Measurements from ENCODE around the gene SEMA3F.
"Not testable (repeated sequence)": the region's sequence is repeated elsewhere in the genome, so short reads cannot be mapped to it uniquely, and the experiment has no call there.

Gene SEMA3F

GRCh38 chr3:50222169-50222528, 67.0 kb downstream of the SEMA3F start:
- H3K27me3 ChIP-seq (ENCODE audit: low read depth, low read length): peaks cover 6% of the 10 kb centered on the region
- no peak overlapping the region for H3K4me3 ChIP-seq (ENCODE audit: low read length)
- no peak overlapping the region for H2AFZ ChIP-seq (ENCODE audit: low read depth, low read length)
- no peaks in the 10 kb centered on the region for H3K9me3 ChIP-seq (ENCODE audit: insufficient read depth, low read length)
- H4K20me1 ChIP-seq (ENCODE audit: insufficient read depth, low read length): no peaks in the 10 kb centered on the region
- peaks cover 15% of the 10 kb centered on the region for H3K4me1 ChIP-seq (ENCODE audit: low read length)
- no peak overlapping the region for H3K4me2 ChIP-seq (ENCODE audit: low read length)
- H3K9ac ChIP-seq (ENCODE audit: low read length): no peak overlapping the region
- no peaks in the 10 kb centered on the region for H3K36me3 ChIP-seq (replicated peaks; ENCODE audit: low read depth, low read length)
- TF ChIP-seq EZH2phosphoT487 (IDR thresholded peaks at IDR 0.05; ENCODE audit: low read depth): no peak
- TF ChIP-seq, protein P1, sequence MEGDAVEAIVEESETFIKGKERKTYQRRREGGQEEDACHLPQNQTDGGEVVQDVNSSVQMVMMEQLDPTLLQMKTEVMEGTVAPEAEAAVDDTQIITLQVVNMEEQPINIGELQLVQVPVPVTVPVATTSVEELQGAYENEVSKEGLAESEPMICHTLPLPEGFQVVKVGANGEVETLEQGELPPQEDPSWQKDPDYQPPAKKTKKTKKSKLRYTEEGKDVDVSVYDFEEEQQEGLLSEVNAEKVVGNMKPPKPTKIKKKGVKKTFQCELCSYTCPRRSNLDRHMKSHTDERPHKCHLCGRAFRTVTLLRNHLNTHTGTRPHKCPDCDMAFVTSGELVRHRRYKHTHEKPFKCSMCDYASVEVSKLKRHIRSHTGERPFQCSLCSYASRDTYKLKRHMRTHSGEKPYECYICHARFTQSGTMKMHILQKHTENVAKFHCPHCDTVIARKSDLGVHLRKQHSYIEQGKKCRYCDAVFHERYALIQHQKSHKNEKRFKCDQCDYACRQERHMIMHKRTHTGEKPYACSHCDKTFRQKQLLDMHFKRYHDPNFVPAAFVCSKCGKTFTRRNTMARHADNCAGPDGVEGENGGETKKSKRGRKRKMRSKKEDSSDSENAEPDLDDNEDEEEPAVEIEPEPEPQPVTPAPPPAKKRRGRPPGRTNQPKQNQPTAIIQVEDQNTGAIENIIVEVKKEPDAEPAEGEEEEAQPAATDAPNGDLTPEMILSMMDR (IDR thresholded peaks at IDR 0.05; ENCODE audit: low read depth, low read length): no peak
- H3K27ac ChIP-seq (ENCODE audit: low read length): no peak overlapping the region
- H3K79me2 ChIP-seq (ENCODE audit: low read length): no peaks in the 10 kb centered on the region

DNA sequence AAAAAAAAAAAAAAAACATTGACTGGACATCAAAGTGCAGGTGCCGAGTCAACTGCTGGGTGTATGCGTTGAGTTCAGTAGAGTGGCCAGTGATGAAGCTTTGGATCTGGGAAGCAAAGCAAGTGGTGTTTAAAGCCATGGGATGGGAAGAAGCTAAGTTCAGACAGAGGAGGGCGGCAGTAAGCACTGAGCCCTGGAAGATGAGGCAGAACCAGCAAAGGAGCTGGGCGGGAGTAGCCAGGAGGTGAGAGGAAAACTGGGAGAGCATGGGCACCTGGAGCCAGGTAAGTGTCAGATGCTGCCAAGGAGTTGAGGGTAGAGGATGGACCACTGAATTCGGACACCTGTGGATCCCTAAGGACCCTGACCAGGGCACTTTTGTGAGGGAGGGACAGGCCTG, 69.5 kb downstream of the SEMA3F start:
- Histone ChIP-seq H4K20me1 (ENCODE audit: insufficient read depth, low read length) (no peaks in the 10 kb centered on the region), H3K4me1 (ENCODE audit: low read length) (peaks cover 18% of the 10 kb centered on the region), H3K4me3 (ENCODE audit: low read length) (no peak overlapping the region), H3K27ac (ENCODE audit: low read length) (no peak overlapping the region), H3K79me2 (ENCODE audit: low read length) (peaks cover 9% of the 10 kb centered on the region; the same call in 1 of the 2 replicates), H3K27me3 (ENCODE audit: low read depth, low read length) (peaks cover 3% of the 10 kb centered on the region; the same call in 1 of the 2 replicates), H3K36me3 (replicated peaks; ENCODE audit: low read depth, low read length) (no peaks in the 10 kb centered on the region), H3K4me2 (ENCODE audit: low read length) (no peak overlapping the region), H3K9me3 (ENCODE audit: insufficient read depth, low read length) (no peaks in the 10 kb centered on the region), H3K9ac (ENCODE audit: low read length) (no peak overlapping the region), H2AFZ (ENCODE audit: low read depth, low read length) (no peak overlapping the region)
- TF ChIP-seq EZH2phosphoT487 (IDR thresholded peaks at IDR 0.05; ENCODE audit: low read depth): no peak
- TF ChIP-seq, protein P1 (IDR thresholded peaks at IDR 0.05; ENCODE audit: low read depth, low read length): no peak

DNA sequence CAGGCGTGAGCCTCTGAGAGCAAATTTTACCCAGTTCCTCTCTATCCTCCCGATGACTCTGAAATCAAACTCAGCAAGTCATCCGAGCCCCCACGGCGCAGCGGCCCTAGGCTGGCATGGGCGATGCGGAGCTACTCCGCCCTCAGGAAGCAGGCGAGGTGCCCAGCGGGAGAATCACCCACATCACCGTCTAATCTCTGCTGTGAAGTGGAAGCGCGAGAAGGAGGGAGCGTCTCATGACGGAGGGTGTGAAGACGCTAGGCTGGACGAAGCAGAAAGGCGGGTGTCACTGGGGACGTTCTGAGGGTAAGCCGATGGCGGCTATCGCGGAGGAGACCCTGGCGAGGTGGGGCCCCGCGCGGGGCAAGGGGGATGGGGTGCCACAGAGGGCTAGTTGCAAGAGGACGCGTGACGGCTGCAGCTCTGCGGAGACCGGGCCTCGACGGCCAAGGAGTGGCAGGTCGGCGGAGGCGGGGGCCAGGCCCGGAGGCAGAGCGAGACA, 71.8 kb downstream of the SEMA3F start:
- Histone ChIP-seq H3K4me1 (ENCODE audit: low read length) (peaks cover 22% of the 10 kb centered on the region), H2AFZ (ENCODE audit: low read depth, low read length) (peak overlapping the region; percentile 69), H3K9me3 (ENCODE audit: insufficient read depth, low read length) (no peaks in the 10 kb centered on the region), H3K79me2 (ENCODE audit: low read length) (peaks cover 11% of the 10 kb centered on the region; the same call in 1 of the 2 replicates), H3K4me2 (ENCODE audit: low read length) (peak overlapping the region; percentile 91), H3K27ac (ENCODE audit: low read length) (peak overlapping the region; percentile 79), H3K27me3 (ENCODE audit: low read depth, low read length) (peaks cover 3% of the 10 kb centered on the region; the same call in 1 of the 2 replicates), H3K36me3 (replicated peaks; ENCODE audit: low read depth, low read length) (no peaks in the 10 kb centered on the region), H3K4me3 (ENCODE audit: low read length) (peak overlapping the region; percentile 83), H3K9ac (ENCODE audit: low read length) (peak overlapping the region; percentile 85), H4K20me1 (ENCODE audit: insufficient read depth, low read length) (no peaks in the 10 kb centered on the region)
- no peak for TF ChIP-seq EZH2phosphoT487 (IDR thresholded peaks at IDR 0.05; ENCODE audit: low read depth)
- TF ChIP-seq, protein P1 (IDR thresholded peaks at IDR 0.05; ENCODE audit: low read depth, low read length): no peak

DNA sequence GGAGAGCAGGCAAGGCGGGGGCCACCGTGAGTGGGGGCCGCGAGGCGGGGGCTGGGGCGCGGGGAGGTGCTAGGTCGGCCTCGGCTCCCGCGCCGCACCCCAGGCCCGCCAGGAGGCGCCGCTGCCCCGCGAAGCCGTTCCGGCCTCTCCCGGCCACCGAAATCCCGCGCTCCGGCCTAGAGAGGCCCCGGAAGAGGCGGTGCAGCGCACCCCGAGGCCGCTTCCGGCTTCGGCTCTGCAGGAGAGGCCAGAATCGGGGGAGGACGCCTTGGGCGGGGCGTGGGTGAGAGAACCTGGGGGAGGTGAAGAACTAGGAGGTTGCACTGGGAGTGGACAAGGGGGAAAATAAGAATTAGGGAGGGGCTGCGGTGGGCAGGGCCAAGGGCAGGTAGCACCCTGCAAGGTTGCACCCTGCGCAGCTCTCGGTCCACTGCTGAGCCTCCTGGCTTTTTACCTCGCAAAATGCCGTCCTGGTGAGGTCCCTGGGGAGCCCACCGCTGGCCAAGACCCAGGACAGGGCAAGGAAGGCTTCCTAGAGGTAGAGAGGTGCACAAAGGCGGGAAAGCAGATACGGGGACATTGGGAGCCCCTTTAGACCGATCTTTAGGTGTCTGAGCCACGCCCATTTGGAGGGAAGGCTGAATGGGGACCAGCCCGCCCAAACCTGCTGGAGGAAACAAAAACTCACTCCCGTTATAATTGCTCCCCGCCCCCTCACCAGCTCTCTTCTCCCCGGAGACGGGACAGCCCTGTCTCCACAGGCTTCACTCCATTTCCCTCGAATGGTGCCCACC, 72.5 kb downstream of the SEMA3F start:
- no peaks in the 10 kb centered on the region for H3K9me3 ChIP-seq (ENCODE audit: insufficient read depth, low read length)
- peaks cover 22% of the 10 kb centered on the region for H3K4me1 ChIP-seq (ENCODE audit: low read length)
- H3K27me3 ChIP-seq (ENCODE audit: low read depth, low read length): peaks cover 3% of the 10 kb centered on the region; the same call in 1 of the 2 replicates
- TF ChIP-seq EZH2phosphoT487 (IDR thresholded peaks at IDR 0.05; ENCODE audit: low read depth): no peak
- TF ChIP-seq, protein P1 (IDR thresholded peaks at IDR 0.05; ENCODE audit: low read depth, low read length): peak; percentile 82
- peak overlapping the region; percentile 83 for H3K4me3 ChIP-seq (ENCODE audit: low read length)
- H3K9ac ChIP-seq (ENCODE audit: low read length): peak overlapping the region; percentile 86
- H3K4me2 ChIP-seq (ENCODE audit: low read length): peak overlapping the region; percentile 91
- peaks cover 11% of the 10 kb centered on the region; the same call in 1 of the 2 replicates for H3K79me2 ChIP-seq (ENCODE audit: low read length)
- H2AFZ ChIP-seq (ENCODE audit: low read depth, low read length): peak overlapping the region; percentile 69; the same call in 1 of the 2 replicates
- peak overlapping the region; percentile 79 for H3K27ac ChIP-seq (ENCODE audit: low read length)
- H3K36me3 ChIP-seq (replicated peaks; ENCODE audit: low read depth, low read length): no peaks in the 10 kb centered on the region
- H4K20me1 ChIP-seq (ENCODE audit: insufficient read depth, low read length): no peaks in the 10 kb centered on the region

GRCh38 chr3:50228184-50228763, 73.2 kb downstream of the SEMA3F start:
- peak overlapping the region; percentile 77 for H3K4me2 ChIP-seq (ENCODE audit: low read length)
- peak overlapping the region; percentile 86 for H3K9ac ChIP-seq (ENCODE audit: low read length)
- H2AFZ ChIP-seq (ENCODE audit: low read depth, low read length); H3K9me3 ChIP-seq (ENCODE audit: insufficient read depth, low read length); H3K27me3 ChIP-seq (ENCODE audit: low read depth, low read length); H4K20me1 ChIP-seq (ENCODE audit: insufficient read depth, low read length); H3K36me3 ChIP-seq (replicated peaks; ENCODE audit: low read depth, low read length): not testable (repeated sequence)
- peaks cover 22% of the 10 kb centered on the region for H3K4me1 ChIP-seq (ENCODE audit: low read length)
- peaks cover 11% of the 10 kb centered on the region; the same call in 1 of the 2 replicates for H3K79me2 ChIP-seq (ENCODE audit: low read length)
- H3K27ac ChIP-seq (ENCODE audit: low read length): peak overlapping the region; percentile 51; the same call in 1 of the 2 replicates
- H3K4me3 ChIP-seq (ENCODE audit: low read length): peak overlapping the region; percentile 83
